NCI-H526 (cell line): ENCODE results near the gene TET2.

ENCODE experiments used
- DNase-seq, 2 experiments: peaks; one replicate each; lab custom pipeline; 2025; lab: John Stamatoyannopoulos, UW

TET2 gene

DNA sequence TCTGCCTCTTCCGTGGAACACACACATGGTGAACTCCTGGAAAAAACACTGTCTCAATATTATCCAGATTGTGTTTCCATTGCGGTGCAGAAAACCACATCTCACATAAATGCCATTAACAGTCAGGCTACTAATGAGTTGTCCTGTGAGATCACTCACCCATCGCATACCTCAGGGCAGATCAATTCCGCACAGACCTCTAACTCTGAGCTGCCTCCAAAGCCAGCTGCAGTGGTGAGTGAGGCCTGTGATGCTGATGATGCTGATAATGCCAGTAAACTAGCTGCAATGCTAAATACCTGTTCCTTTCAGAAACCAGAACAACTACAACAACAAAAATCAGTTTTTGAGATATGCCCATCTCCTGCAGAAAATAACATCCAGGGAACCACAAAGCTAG is 87.9 kb downstream of the TET2 start:
- DNase-seq = no peak

DNA sequence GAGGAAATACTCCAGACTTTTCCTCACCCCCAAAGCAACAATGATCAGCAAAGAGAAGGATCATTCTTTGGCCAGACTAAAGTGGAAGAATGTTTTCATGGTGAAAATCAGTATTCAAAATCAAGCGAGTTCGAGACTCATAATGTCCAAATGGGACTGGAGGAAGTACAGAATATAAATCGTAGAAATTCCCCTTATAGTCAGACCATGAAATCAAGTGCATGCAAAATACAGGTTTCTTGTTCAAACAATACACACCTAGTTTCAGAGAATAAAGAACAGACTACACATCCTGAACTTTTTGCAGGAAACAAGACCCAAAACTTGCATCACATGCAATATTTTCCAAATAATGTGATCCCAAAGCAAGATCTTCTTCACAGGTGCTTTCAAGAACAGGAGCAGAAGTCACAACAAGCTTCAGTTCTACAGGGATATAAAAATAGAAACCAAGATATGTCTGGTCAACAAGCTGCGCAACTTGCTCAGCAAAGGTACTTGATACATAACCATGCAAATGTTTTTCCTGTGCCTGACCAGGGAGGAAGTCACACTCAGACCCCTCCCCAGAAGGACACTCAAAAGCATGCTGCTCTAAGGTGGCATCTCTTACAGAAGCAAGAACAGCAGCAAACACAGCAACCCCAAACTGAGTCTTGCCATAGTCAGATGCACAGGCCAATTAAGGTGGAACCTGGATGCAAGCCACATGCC is 89.7 kb downstream of the TET2 start:
- DNase-seq = no peak

DNA sequence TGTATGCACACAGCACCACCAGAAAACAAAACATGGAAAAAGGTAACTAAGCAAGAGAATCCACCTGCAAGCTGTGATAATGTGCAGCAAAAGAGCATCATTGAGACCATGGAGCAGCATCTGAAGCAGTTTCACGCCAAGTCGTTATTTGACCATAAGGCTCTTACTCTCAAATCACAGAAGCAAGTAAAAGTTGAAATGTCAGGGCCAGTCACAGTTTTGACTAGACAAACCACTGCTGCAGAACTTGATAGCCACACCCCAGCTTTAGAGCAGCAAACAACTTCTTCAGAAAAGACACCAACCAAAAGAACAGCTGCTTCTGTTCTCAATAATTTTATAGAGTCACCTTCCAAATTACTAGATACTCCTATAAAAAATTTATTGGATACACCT is 90.2 kb downstream of the TET2 start:
- DNase-seq = no peak

DNA sequence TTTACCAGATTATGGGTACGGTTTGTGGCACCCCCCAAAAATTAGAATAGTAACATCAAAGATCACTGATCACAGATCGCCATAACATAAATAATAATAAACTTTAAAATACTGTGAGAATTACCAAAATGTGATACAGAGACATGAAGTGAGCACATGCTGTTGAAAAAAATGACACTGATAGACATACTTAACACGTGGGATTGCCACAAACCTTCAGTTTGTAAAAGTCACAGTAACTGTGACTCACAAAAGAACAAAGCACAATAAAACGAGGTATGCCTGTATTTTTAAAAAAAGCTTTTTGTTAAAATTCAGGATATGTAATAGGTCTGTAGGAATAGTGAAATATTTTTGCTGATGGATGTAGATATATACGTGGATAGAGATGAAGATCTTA is 93.4 kb downstream of the TET2 start:
- no peak for DNase-seq

DNA sequence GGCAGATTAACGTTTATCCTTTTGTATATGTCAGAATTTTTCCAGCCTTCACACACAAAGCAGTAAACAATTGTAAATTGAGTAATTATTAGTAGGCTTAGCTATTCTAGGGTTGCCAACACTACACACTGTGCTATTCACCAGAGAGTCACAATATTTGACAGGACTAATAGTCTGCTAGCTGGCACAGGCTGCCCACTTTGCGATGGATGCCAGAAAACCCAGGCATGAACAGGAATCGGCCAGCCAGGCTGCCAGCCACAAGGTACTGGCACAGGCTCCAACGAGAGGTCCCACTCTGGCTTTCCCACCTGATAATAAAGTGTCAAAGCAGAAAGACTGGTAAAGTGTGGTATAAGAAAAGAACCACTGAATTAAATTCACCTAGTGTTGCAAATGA is 94.8 kb downstream of the TET2 start:
- DNase-seq = no peak

DNA sequence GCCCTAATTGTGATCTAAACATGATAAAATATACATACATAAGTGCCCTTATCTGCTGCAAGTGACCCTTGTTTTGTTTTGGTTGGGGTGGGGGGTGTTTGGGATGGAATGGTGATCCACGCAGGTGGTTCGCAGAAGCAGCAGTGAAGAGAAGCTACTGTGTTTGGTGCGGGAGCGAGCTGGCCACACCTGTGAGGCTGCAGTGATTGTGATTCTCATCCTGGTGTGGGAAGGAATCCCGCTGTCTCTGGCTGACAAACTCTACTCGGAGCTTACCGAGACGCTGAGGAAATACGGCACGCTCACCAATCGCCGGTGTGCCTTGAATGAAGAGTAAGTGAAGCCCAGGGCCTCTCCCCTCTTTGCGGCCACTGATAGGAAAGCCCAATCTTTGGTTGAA is 96.8 kb downstream of the TET2 start:
- no peak for DNase-seq

DNA sequence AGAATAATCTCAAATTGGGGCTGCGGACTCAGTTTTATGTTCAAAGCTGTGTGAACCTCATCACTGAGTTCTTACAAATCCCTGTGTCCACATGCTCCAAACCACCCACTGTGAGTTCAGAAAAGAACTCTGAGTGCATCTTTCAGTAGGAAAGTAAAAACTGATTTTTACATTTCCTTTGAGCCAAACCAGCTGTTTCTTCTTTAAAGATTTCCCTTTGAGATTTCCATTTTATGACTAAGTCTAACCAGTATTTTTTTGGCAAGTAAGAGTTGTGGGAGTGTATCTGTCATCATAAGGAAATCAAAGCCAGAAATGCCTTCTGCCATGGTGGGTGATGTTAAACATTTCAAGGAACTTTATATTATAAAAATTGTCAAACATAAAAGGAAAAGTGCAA is 100.0 kb downstream of the TET2 start:
- DNase-seq = no peak

DNA sequence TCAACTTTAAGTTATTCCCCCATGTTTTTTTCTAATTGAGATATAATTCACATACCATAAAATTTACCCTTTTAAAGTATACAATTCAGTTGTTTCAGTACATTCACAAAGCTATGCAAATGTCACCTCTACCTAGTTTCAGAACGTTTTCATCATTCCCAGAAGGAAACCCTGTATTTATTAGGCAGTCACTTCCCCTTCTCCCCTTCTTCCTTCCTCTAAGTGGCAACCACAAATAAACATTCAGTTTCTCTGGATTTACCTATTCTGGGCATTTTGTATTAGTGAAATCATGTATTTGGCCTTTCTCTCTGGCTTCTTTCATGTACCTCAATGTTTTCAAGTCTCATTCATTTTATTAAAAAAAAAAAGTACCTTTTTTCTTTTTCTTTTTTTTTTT is 101.9 kb downstream of the TET2 start:
- no peak for DNase-seq

DNA sequence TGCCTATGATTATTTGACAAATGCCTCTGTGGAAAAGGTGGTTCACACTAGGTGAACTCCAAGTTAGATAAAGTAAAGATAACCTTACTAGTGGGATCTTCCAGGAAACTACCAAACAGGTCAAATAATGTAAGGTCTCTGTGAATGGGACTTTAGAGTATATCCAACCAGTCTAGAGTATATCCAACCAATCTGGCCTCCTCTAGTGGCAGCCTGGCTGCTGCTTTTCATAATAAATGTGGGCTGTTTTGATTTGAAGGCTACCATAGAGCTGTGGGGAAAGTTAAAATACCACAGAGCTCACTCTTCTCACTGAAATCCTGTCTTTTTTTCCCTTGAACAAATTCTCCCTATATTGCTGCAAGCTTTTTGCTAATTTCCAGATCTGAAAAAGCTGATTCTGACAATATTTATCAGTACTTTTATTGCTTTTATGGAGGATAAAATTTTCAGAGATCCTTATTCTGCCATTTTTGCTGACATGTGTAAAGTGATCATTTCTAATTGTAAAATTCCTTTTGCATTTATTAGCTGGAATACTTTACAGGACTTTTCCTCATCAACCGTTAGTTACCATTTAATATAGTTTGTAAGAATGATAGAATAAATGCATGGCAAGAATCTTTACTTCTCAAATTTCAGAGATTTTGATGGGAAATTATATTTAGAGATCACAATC is 111.3 kb downstream of the TET2 start:
- no peak for DNase-seq

DNA sequence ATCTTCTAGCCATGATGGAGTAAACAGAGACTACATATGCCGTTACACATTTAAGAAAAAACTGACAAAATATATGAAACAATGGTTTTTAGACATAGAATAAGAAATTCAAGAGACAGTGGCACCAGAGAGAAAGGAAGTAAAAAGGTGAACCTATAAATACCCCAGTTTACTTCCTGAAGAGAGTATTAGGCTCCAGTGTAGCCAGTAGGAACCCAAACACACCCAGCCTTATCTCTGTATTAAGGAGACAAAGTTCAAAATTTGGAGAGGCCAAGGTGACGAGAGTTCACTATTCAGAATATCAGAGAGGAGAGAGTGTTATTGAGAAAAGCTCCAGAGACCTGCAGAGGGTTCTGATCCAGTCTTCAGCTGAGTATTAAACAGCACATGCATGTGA is 119.0 kb downstream of the TET2 start:
- DNase-seq = no peak

DNA sequence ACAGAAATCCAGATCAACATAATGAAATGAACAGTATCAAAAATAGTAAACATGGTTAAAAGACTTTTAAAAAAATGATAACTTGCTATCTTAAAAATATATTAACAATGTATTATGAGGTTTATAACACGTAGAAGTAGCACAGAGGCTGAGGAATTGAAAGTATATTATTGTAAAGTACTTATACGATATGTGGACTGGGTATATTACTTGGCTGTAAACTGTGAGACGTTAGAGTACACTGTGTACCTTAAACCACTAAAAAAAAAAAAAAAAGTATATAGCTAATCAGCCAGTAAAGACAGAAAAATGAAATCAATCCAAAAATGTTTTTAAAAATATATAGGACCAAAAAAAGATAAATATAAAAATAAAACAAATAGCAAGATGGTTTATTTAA is 120.6 kb downstream of the TET2 start:
- no peak for DNase-seq

DNA sequence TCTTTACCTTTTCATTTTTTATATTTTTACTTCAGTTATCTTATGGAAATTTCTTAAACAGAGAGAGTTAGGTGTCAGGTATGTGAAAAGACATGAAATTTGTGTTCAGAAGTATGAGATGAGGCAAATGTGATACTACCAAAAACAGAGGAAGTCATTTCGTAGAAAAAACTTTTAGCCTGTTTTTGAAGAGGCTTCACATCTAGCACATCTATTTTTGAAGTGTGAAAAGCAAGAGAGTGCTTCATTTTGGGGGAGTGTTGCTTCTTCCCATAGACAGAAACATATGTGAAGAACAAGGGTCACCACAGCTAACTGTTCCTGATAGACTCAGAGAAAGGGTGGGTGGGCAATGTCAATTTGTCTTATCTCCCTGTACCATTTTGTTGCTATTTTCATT is 125.3 kb downstream of the TET2 start:
- DNase-seq = no peak

DNA sequence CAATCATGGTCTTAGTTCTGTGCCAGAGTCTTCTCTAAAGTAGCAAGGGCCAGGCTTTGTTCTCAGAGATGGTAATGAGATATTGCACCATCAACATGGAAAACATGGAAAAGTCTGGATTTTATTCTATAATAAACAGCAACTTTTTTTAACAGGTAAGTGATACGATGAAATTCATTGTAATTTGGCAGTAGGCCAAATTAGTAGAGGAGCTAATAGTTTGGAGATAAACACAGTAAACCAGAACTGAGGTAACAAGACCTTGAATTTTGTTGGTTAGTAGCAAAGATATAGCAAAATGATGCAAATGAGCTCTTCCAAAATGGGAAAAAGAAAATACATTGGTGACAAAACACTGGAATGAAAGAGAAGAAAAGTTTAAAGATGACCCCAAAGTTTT is 126.6 kb downstream of the TET2 start:
- no peak for DNase-seq

DNA sequence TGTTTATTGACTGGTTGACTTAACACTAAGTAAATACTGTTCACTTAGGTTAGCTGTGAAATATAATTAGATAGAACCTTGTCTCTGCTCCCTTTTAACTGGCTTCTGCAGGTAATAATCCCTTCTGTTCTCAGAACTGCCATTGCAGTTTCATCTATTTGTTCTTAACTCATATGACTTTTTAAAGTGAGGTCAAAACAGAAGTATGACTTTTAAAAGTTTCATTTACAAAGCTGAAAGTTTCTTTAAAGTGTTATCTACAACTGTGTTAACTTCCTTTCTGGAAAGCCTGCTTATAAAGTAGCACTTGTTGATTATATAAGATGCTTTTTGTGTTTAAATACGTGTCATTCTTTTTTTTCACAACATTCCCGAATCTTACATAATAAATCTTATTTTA is 127.4 kb downstream of the TET2 start:
- no peak for DNase-seq

DNA sequence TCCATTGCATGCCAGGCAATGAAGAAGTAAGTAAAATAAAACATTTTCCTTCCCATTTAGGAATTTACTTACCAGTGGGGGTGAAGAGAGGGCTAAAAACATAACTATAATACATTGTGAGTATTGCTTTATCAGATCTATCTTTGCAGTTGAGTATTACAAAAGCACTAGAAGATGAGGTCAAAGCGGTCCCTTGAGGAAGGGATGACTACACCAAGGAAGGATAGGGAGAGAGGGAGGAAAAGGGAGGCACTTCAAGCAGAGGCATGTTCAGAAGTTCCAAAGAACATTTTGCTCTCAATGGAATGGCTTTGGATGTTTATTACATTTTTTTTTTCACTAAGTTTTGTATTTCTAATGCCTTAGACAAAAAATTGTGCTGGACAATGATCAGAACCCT is 127.8 kb downstream of the TET2 start:
- DNase-seq = no peak

DNA sequence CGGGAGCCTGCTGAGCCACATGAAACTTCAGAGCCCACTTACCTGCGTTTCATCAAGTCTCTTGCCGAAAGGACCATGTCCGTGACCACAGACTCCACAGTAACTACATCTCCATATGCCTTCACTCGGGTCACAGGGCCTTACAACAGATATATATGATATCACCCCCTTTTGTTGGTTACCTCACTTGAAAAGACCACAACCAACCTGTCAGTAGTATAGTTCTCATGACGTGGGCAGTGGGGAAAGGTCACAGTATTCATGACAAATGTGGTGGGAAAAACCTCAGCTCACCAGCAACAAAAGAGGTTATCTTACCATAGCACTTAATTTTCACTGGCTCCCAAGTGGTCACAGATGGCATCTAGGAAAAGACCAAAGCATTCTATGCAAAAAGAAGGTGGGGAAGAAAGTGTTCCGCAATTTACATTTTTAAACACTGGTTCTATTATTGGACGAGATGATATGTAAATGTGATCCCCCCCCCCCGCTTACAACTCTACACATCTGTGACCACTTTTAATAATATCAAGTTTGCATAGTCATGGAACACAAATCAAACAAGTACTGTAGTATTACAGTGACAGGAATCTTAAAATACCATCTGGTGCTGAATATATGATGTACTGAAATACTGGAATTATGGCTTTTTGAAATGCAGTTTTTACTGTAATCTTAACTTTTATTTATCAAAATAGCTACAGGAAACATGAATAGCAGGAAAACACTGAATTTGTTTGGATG is 129.9 kb downstream of the TET2 start:
- DNase-seq = peak; percentile 80 to 84

DNA sequence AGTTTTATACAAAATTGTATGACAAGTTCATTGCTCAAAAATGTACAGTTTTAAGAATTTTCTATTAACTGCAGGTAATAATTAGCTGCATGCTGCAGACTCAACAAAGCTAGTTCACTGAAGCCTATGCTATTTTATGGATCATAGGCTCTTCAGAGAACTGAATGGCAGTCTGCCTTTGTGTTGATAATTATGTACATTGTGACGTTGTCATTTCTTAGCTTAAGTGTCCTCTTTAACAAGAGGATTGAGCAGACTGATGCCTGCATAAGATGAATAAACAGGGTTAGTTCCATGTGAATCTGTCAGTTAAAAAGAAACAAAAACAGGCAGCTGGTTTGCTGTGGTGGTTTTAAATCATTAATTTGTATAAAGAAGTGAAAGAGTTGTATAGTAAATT is 131.0 kb downstream of the TET2 start:
- DNase-seq = no peak

DNA sequence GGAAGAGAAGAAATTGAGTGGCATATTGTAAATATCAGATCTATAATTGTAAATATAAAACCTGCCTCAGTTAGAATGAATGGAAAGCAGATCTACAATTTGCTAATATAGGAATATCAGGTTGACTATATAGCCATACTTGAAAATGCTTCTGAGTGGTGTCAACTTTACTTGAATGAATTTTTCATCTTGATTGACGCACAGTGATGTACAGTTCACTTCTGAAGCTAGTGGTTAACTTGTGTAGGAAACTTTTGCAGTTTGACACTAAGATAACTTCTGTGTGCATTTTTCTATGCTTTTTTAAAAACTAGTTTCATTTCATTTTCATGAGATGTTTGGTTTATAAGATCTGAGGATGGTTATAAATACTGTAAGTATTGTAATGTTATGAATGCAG is 132.6 kb downstream of the TET2 start:
- DNase-seq = no peak

DNA sequence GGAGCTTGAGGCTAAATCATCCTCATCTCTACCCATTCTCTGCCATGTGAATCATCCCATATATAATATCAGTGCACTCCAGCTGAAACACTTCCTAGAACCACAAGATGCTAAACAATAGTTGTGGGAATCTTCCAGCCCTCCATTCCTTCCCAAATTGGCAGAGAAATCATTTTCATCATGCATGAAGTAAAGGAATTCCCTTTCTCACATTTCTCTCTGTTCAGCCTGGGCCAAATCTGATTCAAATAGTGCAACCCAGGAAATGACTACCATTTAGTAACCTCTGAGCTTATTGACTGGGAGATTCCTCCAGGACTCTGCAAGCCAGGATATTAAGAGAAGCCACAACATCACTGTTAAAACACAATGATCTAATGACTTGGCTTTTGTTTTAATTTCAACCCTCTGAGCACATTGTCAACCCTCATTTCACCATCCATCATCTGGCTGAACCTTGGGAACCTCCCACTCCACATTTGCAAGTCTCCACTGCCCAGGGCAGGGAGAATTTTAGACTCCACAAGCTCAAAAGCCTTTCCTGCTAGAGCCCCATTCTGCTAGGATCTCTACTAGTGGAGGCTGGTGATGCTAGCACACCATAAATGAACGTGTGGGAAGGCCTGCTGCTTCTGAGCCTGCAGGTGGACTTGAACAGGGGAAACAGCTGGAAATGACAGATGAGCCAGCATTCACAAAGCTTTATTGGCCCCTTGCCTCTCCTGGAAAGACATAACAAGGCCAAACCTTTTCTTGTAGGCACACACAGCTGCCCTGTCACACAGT is 133.9 kb downstream of the TET2 start:
- DNase-seq = no peak

DNA sequence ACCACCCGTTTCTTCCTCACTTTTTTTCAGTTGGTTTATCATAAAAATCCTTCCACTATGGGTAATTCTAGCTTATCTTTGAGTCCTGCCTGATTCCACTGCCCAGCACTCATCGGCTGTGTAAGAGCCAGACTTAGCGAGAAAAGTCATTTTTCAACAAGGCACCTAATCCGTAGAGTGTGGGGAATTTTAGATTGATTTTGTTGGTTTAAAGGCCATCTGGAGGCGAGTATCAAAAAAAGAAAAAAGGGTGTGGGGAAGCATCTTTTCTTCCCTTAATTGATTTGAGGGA is 134.4 kb downstream of the TET2 start:
- no peak for DNase-seq

DNA sequence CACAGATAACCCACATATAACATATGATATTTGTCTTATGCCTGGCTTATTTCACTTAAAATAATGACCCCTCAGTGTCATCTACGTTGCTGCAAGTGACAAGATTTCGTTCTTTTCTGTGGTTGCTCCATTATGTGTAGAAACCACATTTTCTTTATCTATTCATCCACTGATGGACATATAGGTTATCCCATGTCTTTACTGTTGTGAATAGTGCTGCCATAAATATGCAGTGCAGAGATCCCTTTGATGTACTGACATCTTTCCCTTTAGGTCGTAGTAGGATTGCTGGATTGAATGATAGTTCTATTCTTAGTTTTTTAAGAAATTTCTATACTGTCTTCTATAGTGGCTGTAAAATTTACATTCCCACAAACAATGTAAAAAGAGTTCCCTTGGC is 135.8 kb downstream of the TET2 start:
- DNase-seq = no peak

DNA sequence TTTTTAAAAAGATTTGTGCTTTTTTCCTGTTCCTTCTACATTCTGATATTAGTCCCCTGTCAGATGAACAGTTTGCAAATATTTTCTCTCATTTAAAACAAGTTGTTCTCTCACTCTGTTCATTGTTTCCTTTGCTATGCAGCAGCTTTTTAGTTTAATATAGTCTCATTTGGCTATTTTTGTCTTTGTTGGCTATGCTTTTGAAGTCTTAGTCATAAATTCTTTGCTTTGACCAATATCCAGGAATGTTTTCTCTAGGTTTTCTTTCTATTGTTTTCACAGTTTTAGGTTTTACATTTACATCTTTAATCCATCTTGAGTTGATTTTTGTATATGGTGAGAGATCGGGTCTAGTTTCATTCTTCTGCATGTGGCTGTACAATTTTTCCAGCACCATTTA is 136.8 kb downstream of the TET2 start:
- no peak for DNase-seq

DNA sequence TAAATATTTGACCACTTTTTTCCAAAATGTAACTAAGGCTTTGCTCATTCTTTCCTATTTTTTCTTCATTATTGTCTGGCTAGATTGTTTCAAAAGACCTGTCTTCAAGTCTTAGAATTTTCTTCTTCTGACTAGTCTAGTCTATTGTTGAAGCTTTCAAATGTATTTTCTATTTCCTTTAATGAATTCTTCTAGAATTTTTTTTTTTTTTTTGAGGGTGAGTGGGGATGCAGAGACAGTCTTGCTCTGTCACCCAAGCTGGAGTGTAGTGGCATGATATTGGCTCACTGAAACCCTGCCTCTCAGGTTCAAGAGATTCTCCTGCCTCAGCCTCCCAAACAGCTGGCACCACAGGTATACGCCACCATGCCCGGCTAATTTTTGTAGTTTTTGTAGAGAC is 141.4 kb downstream of the TET2 start:
- DNase-seq = no peak
